ENCODE measurements around the gene MALRD1.

DNA sequence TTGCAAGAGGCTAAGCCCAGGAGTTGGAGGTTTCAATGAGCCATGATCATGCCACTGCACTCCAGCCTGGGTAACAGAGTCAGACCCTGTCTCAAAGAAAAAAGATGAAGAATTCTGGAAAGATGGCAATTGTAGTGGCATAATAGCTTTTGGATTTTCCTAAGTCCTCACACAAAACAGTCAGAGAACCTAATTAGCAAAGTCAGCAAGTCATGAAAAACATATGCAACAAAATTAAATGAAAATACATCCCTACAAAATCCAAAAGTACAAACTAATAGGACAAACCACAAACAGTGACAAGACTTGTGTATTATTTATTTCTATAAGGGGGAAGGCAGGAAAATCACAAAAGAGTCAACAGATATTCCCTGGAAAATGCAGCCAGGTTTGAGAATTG is 405.4 kb downstream of the MALRD1 start:
- TF ChIP-seq, protein P1, sequence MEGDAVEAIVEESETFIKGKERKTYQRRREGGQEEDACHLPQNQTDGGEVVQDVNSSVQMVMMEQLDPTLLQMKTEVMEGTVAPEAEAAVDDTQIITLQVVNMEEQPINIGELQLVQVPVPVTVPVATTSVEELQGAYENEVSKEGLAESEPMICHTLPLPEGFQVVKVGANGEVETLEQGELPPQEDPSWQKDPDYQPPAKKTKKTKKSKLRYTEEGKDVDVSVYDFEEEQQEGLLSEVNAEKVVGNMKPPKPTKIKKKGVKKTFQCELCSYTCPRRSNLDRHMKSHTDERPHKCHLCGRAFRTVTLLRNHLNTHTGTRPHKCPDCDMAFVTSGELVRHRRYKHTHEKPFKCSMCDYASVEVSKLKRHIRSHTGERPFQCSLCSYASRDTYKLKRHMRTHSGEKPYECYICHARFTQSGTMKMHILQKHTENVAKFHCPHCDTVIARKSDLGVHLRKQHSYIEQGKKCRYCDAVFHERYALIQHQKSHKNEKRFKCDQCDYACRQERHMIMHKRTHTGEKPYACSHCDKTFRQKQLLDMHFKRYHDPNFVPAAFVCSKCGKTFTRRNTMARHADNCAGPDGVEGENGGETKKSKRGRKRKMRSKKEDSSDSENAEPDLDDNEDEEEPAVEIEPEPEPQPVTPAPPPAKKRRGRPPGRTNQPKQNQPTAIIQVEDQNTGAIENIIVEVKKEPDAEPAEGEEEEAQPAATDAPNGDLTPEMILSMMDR (IDR thresholded peaks at IDR 0.05) = no peak
- TF ChIP-seq POLR2A (IDR thresholded peaks at IDR 0.05) = no peak

Data from uterus (tissue), 2 donors.